Measurements from ENCODE around the gene FAM210A.

- TF ChIP-seq CTCF (IDR thresholded peaks at IDR 0.05) (no peak), POLR2A (IDR thresholded peaks at IDR 0.05) (no peak)
These were observed 41.8 kb downstream of the FAM210A start for GRCh38 chr18:13684546-13684945.

All from body of pancreas (tissue), 4 donors.